ENCODE data around the gene GRAMD1B.

The GRAMD1B gene

DNA sequence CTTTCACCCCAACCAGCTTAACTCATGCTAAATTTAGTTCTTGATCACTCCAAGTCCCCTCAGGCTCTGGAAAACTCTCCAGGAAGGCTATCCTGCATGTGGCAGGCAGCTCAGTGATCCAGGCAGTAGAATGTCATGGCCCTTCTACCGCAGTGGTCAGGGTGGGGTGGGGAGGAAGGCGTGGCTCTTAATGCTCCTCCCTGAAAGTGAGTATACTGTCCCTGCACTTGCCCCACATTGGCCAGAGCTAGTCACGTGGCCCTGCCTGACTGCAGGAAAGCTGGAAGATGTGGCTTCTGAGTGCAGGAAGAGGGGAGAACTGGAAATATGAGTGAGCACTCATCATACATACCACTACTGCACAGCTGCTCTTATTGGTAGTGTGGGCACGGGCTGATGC, 102.1 kb downstream of the GRAMD1B start:
- TF ChIP-seq, protein P1, sequence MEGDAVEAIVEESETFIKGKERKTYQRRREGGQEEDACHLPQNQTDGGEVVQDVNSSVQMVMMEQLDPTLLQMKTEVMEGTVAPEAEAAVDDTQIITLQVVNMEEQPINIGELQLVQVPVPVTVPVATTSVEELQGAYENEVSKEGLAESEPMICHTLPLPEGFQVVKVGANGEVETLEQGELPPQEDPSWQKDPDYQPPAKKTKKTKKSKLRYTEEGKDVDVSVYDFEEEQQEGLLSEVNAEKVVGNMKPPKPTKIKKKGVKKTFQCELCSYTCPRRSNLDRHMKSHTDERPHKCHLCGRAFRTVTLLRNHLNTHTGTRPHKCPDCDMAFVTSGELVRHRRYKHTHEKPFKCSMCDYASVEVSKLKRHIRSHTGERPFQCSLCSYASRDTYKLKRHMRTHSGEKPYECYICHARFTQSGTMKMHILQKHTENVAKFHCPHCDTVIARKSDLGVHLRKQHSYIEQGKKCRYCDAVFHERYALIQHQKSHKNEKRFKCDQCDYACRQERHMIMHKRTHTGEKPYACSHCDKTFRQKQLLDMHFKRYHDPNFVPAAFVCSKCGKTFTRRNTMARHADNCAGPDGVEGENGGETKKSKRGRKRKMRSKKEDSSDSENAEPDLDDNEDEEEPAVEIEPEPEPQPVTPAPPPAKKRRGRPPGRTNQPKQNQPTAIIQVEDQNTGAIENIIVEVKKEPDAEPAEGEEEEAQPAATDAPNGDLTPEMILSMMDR (IDR thresholded peaks at IDR 0.05; ENCODE audit: low read depth, low read length, missing control alignments) = no peak
- no peak for DNase-seq (ENCODE audit: low read depth)
- H3K4me3 ChIP-seq (ENCODE audit: low read depth, low read length) = no peak overlapping the region

DNA sequence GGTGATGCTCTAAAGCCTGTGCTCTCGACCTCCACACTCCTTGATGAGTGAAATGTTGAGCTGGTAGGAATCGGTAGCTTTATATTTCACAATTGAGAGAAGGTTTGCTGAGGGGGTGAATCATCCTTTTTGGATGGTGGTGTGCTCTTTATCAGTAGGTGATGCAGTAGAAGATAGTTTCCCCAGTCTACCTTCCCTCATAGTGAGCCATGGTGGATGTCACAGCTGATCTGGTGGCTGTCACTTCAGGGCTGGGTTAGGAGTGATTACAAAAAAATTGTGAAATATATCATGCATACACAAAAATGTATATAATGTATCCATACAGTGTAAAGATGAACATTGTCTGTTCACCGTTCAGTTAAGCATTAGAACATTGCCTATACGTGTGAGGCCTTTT, 105.3 kb downstream of the GRAMD1B start:
- H3K4me3 ChIP-seq (ENCODE audit: low read depth, low read length) = no peak overlapping the region
- TF ChIP-seq, protein P1 (IDR thresholded peaks at IDR 0.05; ENCODE audit: low read depth, low read length, missing control alignments) = no peak
- DNase-seq (ENCODE audit: low read depth) = no peak

DNA sequence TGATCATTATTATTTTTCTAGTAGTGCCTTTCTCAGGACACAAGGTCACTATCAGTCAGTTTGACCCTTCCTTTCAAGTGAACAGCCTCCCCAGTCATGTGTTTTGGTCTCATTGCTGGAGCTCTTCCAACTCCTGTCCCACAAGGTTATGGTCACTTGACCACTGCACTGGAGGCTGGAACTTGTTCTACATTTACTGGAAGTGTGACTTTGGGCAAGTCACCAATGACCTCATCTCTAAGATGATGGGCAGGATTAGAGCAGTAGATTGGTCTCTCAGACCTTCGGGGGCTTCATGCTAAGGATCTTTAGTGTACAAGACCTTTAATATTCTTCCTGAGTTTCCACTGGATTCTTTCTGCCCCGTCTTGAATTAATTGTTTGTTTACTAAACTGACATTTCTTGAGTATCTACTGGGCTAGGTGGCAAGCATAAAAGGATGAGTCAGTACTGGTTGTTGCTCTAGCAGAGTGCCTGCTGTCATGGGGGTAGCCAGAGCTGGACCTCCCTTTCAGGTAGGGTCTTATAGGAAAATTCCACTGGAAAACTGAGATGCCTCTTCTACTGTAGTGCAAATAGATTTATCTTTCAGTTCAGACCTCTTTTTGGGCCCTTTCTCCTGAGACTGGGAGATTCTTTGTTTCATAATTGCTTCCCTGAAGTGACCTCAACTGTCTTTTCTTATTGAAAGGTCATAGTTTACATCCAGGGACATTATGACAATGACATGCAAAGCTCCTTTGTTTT, 106.8 kb downstream of the GRAMD1B start:
- no peak for DNase-seq (ENCODE audit: low read depth)
- H3K4me3 ChIP-seq (ENCODE audit: low read depth, low read length) = no peak overlapping the region
- TF ChIP-seq, protein P1 (IDR thresholded peaks at IDR 0.05; ENCODE audit: low read depth, low read length, missing control alignments) = no peak

DNA sequence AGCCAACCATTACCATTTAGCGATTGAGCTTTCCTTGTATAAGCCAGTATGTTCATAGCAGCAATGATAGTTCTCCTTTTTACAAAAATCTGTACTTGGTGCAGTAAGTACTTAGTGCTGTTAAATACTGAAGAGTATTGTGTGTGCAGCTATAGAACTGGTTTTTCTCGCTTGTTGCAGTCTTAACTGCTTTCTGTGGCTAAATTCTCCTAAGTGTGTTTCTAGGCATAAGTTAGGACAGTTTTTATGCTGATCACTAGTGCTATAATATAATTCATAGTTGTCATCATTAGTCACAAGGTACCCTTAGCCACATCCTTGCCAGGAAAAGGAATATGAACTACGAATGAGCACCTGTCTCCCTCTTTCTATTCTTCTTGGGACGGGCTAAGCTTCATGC, 107.7 kb downstream of the GRAMD1B start:
- TF ChIP-seq, protein P1 (IDR thresholded peaks at IDR 0.05; ENCODE audit: low read depth, low read length, missing control alignments) = no peak
- DNase-seq (ENCODE audit: low read depth) = no peak
- H3K4me3 ChIP-seq (ENCODE audit: low read depth, low read length) = no peak overlapping the region

DNA sequence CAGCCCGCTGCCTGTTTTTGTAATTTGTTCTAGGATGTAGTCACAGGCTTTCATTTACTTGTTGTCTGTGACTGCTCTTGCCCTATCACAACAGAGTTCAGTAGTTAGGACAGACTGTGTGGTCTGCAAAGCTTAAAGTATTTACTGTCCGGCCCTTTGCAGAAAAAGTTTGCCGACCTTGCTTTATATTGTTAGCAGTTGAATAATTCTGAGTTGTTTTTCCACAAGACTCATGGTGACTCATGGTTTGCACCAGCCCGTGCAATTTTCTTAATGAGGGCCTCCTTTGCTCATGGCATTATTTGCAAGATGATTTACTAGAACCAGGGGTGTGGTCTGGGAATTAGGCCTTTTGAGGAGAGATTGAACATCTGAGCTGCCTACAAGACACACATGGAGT, 113.7 kb downstream of the GRAMD1B start:
- H3K4me3 ChIP-seq (ENCODE audit: low read depth, low read length) = no peak overlapping the region
- TF ChIP-seq, protein P1 (IDR thresholded peaks at IDR 0.05; ENCODE audit: low read depth, low read length, missing control alignments) = no peak
- no peak for DNase-seq (ENCODE audit: low read depth)

DNA sequence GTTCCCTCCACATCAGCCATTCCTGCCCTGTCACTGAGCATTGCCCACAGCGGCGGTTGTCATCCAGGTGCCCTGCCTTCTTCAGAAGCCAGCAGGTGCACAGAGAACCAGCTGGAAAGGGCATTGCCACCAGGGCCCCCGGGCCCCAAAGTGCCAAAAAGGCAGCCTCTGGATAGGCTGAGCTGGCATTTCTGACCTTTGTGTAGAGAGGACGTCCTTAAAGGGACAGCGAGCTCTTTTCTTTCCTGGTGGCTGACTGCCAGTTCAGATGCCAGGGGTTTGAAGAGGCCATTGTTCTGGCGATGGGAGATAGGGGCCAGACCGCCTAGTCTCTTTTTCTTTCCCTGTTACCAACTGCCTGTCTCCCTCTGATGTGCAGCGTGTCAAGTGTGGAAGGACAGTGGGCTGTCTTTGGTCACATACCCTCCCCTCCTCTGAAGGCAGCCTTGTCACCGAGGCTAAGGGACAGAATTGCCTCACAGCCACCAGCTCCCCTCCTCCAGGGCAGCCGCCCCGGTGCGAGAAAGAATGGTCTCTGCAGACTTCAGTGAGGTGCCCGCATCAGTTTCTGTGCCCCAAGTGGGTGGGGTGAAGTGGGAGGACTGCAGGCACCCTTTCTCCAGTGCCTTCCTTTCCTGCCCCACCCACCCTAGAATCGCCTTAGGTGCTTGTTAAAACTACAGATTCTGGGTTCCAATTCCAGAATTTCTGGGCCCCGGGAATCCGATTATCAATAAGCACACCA, 114.7 kb downstream of the GRAMD1B start:
- TF ChIP-seq, protein P1 (IDR thresholded peaks at IDR 0.05; ENCODE audit: low read depth, low read length, missing control alignments) = no peak
- DNase-seq (ENCODE audit: low read depth) = no peak

More for the DNA sequence above, 114.7 kb downstream of the GRAMD1B start:
- no peak overlapping the region for H3K4me3 ChIP-seq (ENCODE audit: low read depth, low read length)
